ENCODE data around the gene CARHSP1.
"Not testable (repeated sequence)": the region's sequence is repeated elsewhere in the genome, so short reads cannot be mapped to it uniquely, and the experiment has no call there.

DNA sequence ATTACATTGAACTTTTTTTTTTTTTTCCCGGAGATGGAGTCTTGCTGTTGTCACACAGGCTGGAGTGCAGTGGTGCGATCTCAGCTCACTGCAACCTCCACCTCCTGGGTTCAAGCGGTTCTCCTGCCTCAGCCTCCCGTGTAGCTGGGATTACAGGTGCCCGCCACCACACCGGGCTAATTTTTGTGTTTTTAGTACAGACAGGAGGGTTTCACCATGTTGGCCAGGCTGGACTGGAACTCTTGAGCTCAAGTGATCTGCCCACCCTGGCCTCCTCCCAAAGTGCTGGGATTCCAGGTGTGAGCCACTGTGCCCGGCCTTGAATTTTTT, 5.0 kb upstream of the CARHSP1 start:
- TF ChIP-seq, protein P1, sequence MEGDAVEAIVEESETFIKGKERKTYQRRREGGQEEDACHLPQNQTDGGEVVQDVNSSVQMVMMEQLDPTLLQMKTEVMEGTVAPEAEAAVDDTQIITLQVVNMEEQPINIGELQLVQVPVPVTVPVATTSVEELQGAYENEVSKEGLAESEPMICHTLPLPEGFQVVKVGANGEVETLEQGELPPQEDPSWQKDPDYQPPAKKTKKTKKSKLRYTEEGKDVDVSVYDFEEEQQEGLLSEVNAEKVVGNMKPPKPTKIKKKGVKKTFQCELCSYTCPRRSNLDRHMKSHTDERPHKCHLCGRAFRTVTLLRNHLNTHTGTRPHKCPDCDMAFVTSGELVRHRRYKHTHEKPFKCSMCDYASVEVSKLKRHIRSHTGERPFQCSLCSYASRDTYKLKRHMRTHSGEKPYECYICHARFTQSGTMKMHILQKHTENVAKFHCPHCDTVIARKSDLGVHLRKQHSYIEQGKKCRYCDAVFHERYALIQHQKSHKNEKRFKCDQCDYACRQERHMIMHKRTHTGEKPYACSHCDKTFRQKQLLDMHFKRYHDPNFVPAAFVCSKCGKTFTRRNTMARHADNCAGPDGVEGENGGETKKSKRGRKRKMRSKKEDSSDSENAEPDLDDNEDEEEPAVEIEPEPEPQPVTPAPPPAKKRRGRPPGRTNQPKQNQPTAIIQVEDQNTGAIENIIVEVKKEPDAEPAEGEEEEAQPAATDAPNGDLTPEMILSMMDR (IDR thresholded peaks at IDR 0.05; ENCODE audit: insufficient read depth, low read depth, low read length), result not testable (repeated sequence)
- not testable (repeated sequence) for TF ChIP-seq EZH2 (IDR thresholded peaks at IDR 0.05; ENCODE audit: insufficient read depth, low read length)
